CMK (cell line): ENCODE results near the gene CELA3A.
A peak's percentile ranks its signal among the peaks of the same experiment; 100 is the strongest.
"Not testable (repeated sequence)": the region's sequence is repeated elsewhere in the genome, so short reads cannot be mapped to it uniquely, and the experiment has no call there.

ENCODE experiments used
- DNase-seq: peaks from one replicate; pipeline ENCODE4 v3.0.0-alpha.2; 2010; ENCODE audit warnings: low read depth

Gene CELA3A, protein sequence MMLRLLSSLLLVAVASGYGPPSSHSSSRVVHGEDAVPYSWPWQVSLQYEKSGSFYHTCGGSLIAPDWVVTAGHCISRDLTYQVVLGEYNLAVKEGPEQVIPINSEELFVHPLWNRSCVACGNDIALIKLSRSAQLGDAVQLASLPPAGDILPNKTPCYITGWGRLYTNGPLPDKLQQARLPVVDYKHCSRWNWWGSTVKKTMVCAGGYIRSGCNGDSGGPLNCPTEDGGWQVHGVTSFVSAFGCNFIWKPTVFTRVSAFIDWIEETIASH

DNA sequence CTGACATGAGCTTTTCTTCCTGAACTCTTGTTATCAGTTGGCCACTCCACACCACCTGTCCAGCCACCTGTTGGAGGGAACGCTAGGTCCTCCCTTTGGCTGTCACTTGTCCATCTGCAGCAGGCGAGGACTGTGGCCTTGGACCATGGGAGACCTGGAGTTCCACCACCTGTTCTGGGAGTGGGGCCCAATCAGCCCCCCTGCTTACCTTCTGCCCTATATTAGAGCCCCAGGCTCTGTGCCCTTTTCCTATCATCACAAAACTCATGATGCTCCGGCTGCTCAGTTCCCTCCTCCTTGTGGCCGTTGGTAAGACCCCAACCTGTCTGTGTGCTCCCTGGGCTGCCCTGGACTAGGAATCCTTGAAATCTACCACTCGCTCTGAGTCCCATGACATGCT lies at the start of gene CELA3A:
Gene CELA3A (plus strand): TSS at position 249 of the 400 bp plus-strand sequence. CDS start 18 bp downstream, at position 267.
- DNase-seq: no peak

DNA sequence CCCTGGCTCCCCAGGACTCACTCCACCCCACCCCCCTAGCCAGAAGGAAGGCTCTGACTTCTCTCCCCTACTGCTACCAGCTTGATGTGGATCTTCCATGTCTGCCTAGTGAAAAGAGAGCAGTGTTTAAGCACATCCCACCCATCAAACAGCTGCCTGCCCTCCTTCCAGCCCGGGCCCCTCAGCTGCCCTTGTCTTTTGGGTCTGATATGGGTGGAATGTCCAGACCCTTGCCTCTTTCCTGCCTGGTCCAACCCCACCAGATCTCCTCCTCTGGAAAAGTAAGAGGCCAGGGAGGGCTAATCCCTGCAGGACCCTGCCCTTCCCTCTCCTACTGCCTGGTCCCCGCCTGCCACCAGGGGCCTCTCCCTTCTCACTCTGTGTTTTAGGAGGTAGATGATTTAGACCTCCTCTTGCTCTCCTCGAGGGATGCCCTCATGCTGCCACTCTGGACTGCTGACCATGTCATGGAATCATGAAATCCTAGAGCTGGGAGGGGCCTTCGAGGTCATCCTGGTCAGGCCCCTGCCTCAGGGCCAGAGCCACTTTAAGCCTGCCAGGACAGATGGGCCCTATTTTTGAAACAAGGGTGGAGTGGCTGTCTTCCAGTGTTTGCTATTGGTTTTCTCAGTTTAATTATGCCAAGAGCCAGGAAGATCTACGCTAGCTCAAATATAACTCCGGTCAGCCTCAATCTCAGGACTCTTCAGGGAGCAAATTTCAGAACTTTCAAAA lies 48.5 kb upstream of the CELA3A start:
- DNase-seq: no peak

DNA sequence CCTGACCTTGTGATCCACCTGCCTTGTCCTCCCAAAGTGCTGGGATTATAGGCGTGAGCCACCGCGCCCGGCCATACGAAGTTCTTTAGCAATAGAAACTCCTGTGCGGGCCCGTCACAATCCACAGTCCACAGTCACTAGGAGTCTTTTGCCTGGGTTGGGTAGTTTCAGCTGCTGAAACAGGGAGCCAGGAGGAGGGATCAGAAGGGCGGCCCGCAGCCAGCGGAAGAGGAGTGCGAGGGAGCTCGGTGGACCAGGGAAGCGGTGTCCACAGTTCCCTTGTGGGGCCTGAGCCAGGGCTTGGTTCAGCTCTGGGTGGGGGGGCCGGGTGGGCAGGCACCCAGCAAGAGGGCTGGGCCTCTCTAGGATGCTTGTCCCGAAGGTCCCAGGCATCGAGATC lies 46.4 kb upstream of the CELA3A start:
- no peak for DNase-seq

DNA sequence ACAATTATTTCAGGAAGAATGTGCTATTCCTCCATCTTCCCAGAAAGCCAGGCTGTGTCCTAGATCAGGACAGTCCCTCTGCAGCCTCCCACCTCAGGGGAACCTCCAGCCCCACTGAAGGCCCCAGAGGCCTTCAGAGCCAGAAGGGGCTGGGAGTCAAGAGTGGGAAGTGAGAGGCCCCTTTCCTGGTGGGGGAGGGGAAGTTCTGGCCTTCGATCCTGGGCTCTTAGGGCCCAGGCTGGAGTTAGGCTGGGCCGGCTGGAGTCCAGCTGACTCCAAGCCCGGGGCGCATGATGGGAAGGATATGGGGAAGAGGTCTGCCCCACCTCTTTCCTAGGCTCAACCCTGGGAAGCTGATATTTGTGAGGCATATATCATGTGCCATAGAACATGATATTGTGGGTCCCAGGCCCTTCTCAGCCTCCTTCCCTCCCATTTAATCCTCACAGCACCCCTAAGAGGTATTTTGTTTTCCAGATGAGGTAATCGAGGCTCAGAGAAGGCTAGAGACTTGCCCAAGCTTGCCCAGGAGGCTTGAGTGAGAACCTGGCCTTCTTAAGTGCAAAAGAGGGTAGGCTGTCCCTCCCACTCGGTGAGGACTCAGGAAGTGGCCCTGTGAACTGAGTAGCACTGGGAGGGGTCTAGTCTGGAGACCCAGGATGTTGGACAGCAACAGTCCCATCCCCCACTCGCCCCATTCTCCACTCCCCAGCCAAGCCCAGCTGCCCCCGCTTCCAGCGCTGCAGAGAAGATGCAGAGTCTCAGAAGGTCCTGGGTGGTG lies 45.8 kb upstream of the CELA3A start:
- no peak for DNase-seq

DNA sequence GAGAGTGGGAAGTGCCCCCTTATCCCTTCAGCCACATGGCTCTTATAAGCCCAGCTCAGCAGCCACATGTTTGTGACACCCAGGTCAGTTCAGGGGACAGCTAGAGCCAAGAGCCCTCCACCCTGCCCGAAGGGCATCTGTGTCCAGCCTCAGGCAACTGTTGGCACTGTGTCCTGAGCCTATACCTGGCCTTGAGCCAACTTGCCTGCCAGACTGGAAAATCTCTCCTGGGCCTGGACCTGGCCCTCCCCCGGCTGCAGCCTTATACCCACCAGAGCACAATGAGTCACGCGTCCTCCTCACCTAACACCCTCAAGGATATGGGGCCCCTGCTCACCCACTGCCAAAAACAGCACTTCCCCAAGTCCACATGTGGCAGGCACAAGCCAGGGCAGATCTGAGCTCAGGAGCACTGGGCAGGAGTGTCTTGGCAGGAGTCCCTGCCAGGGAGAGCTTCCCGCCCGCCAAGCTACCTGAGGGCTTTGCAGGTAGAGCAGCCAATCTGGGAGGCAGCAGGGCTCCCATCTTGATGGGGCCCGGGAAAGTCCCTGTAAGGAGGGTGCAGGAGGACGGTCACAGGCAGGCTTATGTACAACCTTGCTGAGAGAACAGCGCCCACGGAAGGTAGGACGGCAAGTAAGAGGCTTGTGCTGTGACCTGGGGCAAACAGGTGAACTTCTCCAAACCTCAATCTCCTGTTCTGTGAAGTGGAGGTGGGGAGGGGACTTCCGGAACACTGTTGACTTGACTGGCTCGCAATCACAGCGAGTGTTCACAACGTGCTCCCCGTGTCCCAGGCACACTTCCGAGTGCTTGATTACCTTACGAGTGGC lies 44.5 kb upstream of the CELA3A start:
- DNase-seq: no peak

DNA sequence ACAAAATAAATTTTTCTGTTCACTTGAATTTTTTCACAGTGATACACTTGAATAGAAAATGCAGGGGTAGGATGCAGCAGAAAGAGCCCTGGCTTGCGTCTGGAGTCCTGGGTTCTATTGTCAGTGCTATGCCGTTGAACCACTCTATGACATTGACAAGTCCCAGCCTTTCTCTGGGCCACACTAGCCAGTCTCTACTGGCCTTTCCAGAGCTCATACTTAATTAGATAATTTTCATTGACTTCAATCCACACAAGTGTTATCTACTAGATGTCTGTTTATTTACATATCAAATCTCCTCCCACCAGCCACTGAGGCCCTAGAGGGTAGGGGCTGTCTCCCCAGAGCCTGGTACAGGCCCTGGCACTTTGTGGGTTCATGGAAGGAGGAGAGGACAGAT lies 40.1 kb upstream of the CELA3A start:
- DNase-seq: no peak

DNA sequence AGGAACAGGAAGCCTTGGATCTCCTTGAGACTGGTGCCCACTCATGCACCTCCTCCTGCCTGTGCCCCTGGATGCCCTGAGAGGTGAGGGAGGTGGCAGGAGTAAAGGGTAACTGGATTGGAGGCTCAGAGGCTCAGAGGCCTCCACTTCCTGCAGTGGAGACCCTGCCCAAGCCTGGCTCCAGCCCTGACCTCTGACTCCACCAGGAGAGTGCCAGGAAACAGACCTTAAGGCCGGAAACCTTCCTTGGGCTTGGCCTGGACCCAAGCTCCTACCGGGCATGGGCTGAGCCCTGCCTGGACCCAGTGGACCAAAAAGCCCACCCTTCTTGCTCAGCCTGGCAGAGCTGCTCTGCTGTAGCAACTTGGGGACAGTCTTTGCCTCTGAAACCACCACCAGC lies 39.7 kb upstream of the CELA3A start:
- DNase-seq: no peak

DNA sequence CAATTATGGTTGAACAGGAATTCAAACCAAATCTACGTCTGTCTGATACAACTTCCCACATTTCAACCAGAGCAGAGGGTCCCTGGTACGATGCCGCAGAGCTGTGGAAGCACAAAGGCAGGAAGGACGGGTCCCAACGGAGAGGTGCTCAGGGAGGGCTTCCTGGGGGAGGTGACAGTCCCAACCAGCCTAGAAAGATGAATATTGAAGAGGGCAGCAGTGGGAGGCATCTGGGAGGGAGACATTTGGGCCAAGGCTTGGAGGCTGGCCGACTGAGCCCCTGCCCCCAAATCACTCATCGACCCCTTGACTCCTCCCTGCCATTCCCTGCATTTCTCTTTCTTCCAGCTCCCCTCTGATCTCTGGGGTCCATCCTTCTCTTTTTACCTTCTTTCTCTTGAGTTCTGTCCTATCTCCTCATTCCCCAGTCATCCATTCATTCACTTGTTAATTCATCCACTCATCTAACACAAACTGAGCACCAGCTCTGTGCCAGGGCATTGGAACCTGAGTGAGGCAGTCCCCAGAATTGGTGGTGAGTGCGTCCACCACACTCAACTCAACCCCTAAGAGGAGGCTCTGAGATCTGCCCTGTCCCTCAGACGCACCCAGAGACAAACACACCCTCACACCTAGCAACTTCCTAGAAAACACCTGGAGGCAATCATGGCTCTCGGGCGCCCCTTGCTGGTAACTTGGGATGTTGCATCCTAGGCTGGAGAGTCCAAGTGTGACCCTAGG lies 37.8 kb upstream of the CELA3A start:
- DNase-seq: peak; percentile 54

DNA sequence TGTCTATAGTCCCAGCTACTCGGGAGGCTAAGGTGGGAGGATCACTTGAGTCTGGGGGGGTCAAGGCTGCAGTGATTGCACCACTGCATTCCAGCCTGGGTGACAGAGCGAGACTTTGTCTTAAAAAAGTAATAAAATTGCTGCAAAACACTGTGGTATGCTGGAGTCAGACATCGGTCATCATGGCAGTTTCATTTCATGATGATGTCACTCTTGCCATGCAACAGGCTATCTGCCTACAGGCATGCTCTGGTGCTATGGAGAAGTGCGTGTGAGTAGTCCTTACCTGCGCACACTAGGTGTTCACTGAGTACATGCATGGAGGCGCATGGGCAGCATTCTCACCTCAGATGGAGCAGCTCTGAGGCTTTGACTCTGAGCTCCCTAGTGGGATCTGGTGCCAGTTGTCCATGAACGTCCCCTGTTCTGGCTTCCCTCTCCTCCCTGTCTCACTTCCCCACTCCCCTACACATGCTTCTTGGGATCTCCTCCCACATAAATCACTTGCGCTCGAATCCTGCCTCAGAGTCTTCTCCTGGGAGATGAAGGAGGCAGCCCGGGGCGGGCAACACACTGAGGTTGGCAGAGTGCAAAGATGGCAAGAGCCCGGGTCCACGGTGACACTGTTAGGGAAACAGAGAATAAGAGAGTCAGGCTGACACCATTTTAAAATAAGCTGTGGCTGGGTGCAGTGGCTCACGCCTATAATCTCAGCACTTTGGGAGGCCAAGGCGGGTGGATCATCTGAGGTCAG lies 35.0 kb upstream of the CELA3A start:
- no peak for DNase-seq

DNA sequence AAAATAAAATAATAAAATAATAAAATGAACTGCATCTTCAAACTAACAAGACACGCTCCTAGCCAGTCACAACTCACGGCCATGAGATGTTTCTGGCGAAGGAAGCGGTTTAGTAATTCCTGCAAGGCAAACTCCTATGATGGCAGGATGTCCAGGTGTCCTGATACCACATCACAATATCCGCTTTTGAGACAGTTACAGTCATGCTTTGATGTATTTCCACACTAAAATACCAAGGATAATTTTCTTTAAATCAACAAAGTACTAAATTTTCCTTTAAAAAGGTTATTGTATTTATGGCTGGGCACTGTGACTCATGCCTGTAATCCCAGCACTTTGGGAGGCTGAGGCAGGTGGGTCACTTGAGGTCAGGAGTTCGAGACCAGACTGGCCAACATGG lies 34.2 kb upstream of the CELA3A start:
- DNase-seq: not testable (repeated sequence)

DNA sequence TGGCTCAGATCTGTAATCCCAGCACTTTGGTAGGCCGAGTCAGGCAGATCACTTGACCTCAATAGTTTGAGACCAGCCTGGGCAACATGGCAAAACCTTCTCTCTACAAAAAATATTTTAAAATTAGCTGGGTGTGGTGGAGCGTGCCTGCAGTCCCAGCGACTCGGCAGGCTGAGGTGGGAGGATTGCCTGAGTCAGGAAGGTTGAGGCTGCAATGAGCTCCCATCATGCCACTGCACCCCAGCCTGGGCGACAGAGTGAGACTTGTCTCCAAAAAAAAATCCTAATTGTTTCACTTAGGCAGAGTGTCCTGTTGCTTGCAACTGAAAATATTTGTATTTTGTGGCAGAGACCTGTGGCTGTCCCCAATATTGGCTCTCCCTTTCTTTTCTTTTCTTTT lies 32.4 kb upstream of the CELA3A start:
- DNase-seq: not testable (repeated sequence)

DNA sequence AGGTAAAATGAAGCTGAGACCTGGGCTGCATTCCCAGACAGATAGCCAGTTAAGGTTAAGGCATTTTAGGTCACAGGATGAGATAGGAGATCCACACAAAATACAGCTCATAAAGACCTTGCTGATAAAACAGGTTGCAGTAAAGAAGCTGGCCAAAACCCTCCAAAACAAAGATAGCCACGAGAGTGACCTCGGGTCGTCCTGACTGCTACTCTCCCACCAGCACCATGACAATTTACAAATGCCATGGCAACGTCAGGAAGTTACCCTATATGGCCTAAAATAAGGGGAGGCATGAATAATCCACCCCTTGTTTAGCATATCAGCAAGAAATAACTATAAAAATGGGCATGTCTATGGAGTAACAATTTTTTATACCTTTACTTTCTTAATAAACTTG lies 30.9 kb upstream of the CELA3A start:
- DNase-seq: not testable (repeated sequence)

DNA sequence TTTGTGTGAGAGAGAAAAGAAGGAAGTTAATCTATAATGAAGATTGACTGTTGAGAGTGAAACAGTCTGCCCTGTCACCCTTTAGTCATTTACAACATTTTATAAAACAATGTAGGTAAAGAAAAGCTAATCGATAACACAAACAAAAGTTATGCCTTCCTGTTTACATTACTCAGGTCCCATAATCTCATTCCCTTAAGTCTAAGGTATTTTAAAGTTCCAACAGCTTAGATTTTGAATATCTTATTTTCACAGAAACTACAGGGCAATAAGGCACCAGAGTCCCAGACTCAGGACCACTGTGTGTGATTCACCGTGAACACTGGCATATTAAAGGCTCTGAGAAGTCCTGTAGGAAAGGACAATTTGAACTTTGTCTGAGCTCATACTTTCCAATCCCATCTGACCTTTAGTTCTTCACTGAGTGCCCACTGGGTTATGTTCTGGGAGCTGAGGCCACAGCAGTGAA lies 28.4 kb upstream of the CELA3A start:
- not testable (repeated sequence) for DNase-seq

DNA sequence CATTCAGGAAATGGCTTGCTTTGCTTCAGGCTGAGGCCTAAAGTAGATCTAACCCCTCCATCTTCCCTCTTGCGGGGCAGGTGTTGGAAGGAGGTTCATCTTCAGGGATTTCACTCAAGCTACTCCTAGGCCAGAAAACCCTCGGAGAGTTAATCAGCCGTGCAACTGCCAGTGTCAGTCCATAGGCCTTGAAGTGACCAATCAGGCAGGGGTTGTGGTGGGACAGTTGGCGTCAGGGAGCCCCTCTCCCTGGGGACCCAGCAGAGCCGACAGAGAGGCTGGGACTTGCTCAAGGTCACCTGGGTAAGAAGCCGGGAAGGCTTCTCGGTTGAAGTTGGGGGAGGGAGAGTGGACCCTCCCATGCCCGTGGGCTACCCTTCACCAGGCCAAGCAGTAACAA lies 27.5 kb upstream of the CELA3A start:
- DNase-seq: not testable (repeated sequence)

DNA sequence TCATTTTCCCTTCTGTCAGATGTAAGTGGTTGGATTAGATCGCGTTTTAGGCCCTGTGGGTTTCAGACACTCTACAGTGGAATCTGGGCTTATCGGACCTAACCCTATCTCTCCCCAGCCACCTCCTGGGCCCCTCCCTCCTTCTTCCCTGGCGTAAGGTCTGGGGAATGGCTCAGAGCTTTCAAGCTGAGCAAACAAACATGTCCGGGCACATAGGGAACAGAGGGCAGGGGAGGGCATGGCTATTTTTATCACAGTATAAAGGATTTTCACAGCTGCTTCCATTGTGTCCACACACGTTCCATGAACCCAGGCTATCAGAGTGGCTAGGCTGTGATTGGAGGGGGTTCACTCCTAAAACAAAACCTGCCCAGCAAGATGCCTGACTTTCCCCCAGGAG lies 26.8 kb upstream of the CELA3A start:
- DNase-seq: not testable (repeated sequence)

DNA sequence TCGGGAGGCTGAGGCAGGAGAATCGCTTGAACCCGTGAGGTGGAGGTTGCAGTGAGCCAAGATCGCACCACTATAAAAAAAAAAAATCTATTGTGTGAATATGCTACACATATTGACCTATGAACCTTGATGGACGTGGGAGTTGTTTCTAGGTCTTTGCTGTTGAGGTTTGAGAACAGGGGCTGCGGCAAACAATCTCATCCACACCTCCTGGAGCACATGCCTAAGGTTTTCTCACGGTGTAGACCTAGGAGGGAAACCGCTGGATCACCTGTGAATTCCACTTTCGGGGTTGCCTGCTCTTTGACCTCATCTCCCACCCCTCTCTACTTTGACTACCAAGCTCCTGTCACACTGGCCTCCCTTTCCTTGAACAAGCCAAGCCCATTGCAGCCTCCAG lies 26.2 kb upstream of the CELA3A start:
- not testable (repeated sequence) for DNase-seq

DNA sequence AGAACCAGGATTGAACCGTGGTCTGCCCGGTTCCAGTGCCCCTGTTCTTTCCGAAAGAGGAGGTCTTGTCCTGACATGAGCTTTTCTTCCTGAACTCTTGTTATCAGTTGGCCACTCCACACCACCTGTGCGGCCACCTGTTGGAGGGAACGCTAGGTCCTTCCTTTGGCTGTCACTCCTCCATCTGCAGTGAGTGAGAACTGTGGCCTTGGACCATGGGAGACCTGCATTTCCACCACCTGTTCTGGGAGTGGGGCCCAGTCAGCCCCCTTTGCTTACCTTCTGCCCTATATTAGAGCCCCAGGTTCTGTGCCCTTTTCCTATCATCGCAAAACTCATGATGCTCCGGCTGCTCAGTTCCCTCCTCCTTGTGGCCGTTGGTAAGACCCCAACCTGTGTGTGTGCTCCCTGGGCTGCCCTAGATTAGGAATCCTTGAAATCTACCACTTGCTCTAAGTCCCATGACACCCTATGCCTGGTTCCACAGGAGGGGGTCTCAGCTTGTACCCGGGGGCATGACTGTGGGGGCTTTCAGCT lies 24.7 kb upstream of the CELA3A start, which contains the start of gene CELA3B:
Gene CELA3B (plus strand): TSS at position 320 of the 537 bp plus-strand sequence. CDS start 18 bp downstream, at position 338.
- DNase-seq: not testable (repeated sequence)

DNA sequence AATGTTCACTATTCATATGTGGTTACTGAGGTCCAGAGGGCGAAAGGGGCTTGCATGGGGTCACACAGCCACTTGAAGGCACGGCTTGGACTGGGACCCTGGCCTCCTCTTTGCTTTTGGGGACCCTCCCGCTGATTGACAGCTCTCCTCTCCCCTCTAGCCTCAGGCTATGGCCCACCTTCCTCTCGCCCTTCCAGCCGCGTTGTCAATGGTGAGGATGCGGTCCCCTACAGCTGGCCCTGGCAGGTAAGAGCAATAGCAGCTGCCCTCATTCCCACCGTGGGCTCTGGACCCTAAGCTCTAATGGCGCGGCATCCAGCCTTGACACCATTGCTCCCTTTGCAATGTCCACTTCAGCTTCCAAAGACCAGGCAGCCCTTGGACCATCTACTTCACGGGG lies 23.2 kb upstream of the CELA3A start:
- DNase-seq: not testable (repeated sequence)

DNA sequence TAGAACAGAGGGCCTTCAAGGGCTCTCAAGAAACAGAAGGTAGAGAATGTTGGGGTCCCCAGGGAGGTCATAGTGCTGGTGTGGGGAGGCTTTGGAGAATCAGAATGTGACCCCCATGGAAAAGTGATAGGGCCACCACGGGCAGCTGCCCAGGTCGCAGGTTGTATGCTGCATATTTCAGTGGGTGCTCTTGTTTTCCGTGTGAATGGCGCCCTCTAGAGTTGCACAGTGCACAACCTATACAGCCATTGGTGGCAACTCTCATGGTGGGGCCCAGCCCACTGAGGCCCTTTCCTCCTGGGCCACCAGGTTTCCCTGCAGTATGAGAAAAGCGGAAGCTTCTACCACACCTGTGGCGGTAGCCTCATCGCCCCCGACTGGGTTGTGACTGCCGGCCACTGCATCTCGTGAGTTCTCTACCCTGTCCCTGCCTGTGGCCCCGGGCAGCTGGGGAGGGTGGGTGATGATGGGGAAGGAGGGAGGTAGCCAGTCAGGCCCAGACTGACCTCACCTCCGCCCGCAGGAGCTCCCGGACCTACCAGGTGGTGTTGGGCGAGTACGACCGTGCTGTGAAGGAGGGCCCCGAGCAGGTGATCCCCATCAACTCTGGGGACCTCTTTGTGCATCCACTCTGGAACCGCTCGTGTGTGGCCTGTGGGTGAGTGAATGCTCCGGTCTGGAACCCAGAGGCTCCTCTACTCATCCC lies 20.8 kb upstream of the CELA3A start:
- not testable (repeated sequence) for DNase-seq
